Sigmoid colon (tissue), 7 donors: Measurements from ENCODE around the gene PYGB. TPM values are rescaled to one million over a fixed set of nuclear protein-coding genes. Genes with fewer than 3 reads are reported as not detected.

Source experiments
- DNase-seq: peaks from one replicate; pipeline ENCODE4 v3.0.0-alpha.2; 2019
- H3K27ac ChIP-seq, 4 donors: fragments of 200-600 bp; sonication (generic); one replicate each; pipeline ENCODE4 v1.5.1; 2016 to 2019; ENCODE audit warnings: mild to moderate bottlenecking in 1 of 4
- H3K27me3 ChIP-seq, 3 donors: fragments of 200-600 bp; sonication (generic); one replicate each; pipeline ENCODE4 v1.5.1; 2019; ENCODE audit warnings: mild to moderate bottlenecking in 1 of 3
- H3K36me3 ChIP-seq, 4 donors: fragments of 200-600 bp; sonication (generic); one replicate each; pipeline ENCODE4 v1.5.1; 2016 to 2019
- H3K4me1 ChIP-seq, 4 donors: fragments of 200-600 bp; sonication (generic); one replicate each; pipeline ENCODE4 v1.5.1; 2017 to 2019
- H3K4me3 ChIP-seq, 4 donors: fragments of 200-600 bp; sonication (generic); one replicate each; pipeline ENCODE4 v1.5.1; 2017 to 2019; ENCODE audit warnings: mild to moderate bottlenecking in 2 of 4, moderate library complexity in 1 of 4
- H3K9me3 ChIP-seq, 4 donors: fragments of 200-600 bp in 3 of 4; sonication (generic) in 3 of 4; one replicate each; pipeline versions ENCODE4 v1.5.1 to v1.6.1; 2013 to 2019
- CTCF ChIP-seq, 4 experiments: fragments of 450-650 bp in 3 of 4; fragments of 200-600 bp in 1 of 4; IDR thresholded peaks; one replicate each; pipeline ENCODE4 v1.5.1; 2016 to 2019; ENCODE audit warnings: antibody characterized with exemption in 4 of 4, mild to moderate bottlenecking in 3 of 4, moderate library complexity in 2 of 4
- EP300 ChIP-seq, 4 donors: sonication (generic); formaldehyde crosslinking; IDR thresholded peaks; one replicate each; pipeline ENCODE4 v1.6.1; 2017; ENCODE audit warnings: antibody characterized with exemption in 4 of 4
- POLR2A ChIP-seq, 2 donors: fragments of 450-650 bp; IDR thresholded peaks; one replicate each; pipeline ENCODE4 v1.6.1; 2016; ENCODE audit warnings: antibody characterized with exemption in 2 of 2, mild to moderate bottlenecking in 2 of 2, moderate library complexity in 2 of 2
- POLR2AphosphoS5 ChIP-seq, 4 donors: sonication (generic); formaldehyde crosslinking; IDR thresholded peaks; one replicate each; pipeline ENCODE4 v1.6.1; 2017; ENCODE audit warnings: antibody characterized with exemption in 4 of 4
- WGBS, 2 donors: extraction: QIAGEN DNeasy Blood & Tissue Kit; methylation state at CpG; one replicate each; pipeline ENCODE4 v1.1.7; 2013; 5-methylcytosine and 5-hydroxymethylcytosine counted together
- intact Hi-C: fragments of 100-400 bp; cut with DNase I; formaldehyde crosslinking; loops from one replicate; pipeline ENCODE4 v1.15.1; 2023
- polyA plus RNA-seq, 3 donors: library from polyadenylated mRNA; stranded (reverse); fragments of 200-250 nt; gene quantifications; one replicate each; pipeline ENCODE4 v1.2.3, GENCODE V29; 2013
- total RNA-seq, 4 donors: library from RNA; depleted of rRNA; stranded (reverse); fragments of >200 nt; gene quantifications; one replicate each; pipeline ENCODE4 v1.1.0, GENCODE V29; 2016
- donor health status: healthy with polysubstance abuse.
- donor health status: Bipolar disorder and iron deficiency.
- donor health status: healthy.

Gene PYGB
- total and polyA plus RNA-seq, 7 donors, result 45.6 to 317 (median 198) TPM

DNA sequence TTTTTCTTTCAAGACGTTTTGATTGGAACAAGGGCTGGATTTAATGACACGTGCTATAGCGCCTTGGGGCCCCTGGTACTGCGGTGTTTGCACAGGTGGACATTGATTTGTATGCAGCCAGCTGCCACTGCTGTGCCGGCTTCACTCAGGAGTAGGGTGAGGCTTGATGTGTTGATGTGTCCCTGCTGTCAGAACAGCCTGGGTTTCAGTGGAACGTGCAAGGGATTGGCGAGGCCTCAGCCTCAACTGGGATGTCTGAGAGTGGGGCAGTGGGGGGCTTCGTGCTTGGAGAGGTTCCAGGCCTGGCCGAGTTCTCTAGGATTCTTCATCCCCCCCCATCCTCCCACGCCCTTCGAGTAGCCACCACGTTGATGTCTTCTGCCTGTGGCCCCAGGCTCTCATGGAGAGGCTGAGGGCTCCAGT is 23.0 kb downstream of the PYGB start:
- intact Hi-C loops, result no loop called here
- 48 to 79% methylated on average over 12 of the region's 12 CpGs for WGBS, 2 donors
- no peak for TF ChIP-seq POLR2A (IDR thresholded peaks at IDR 0.05)
- TF ChIP-seq POLR2AphosphoS5 (IDR thresholded peaks at IDR 0.05), result no peak
- no peak for TF ChIP-seq CTCF (IDR thresholded peaks at IDR 0.05)
- no peak for TF ChIP-seq EP300 (IDR thresholded peaks at IDR 0.05)
- Histone ChIP-seq H3K4me1 (peaks cover 0 to 58% (median 44%) of the 10 kb centered on the region in 4 donors), H3K9me3 (no peaks in the 10 kb centered on the region), H3K36me3 (peaks cover 15 to 69% (median 44%) of the 10 kb centered on the region in 4 donors), H3K27ac (peak overlapping the region; percentile 76 to 88 (median 80)), H3K27me3 (no peaks in the 10 kb centered on the region), H3K4me3 (no peak overlapping the region)
- DNase-seq, result peak; percentile 38

DNA sequence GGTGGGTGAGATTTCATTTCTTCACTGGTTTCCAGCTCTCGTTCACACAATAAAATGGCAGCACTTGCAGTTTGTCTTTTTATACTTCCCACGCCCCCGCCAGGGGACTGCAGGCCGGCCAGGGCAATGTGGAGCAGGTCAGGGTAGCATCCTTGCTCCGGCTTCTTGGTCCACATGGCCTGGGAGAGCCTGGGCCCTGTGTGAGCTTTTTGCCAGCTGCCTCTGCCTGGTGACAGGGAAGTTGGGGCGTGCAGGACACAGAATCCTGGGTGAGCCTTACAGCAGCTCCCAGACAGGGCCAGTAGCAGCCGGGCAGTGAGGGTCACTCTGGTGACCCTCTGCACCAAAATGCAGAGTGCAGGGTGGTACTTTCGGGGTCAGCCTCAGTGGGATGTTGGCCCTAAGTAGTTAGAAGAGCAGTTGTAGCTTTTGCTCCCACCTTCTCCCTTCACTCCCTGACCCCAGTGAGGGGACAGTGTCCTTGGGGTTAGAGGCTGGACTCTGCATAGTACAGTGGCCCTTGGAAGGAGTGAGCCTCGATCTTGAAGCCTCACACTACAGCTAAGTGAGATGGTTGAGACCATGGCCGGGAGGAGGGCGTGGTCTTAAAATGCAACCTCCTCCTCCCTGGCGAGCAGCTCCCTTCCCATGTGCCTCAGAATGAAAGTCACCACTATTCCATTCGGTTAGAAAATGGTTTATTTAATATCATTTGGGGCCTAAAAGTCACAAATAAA is 23.8 kb downstream of the PYGB start:
- intact Hi-C loops, result loop anchor here (2.0 kb wide), 1 partner anchor 21 kb away; no protein-coding TSS in a partner anchor
- H3K4me3 ChIP-seq, result no peak overlapping the region
- no peaks in the 10 kb centered on the region for H3K9me3 ChIP-seq
- H3K27me3 ChIP-seq, result no peaks in the 10 kb centered on the region
- peak; percentile 48 for DNase-seq
- TF ChIP-seq CTCF (IDR thresholded peaks at IDR 0.05), result no peak
- TF ChIP-seq POLR2AphosphoS5 (IDR thresholded peaks at IDR 0.05), result no peak
- no peak for TF ChIP-seq POLR2A (IDR thresholded peaks at IDR 0.05)
- TF ChIP-seq EP300 (IDR thresholded peaks at IDR 0.05), result no peak
- peaks cover 15 to 77% (median 49%) of the 10 kb centered on the region in 4 donors for H3K36me3 ChIP-seq
- 94% methylated on average over 13 of the region's 13 CpGs for WGBS, 2 donors
- peaks cover 0 to 58% (median 44%) of the 10 kb centered on the region in 4 donors for H3K4me1 ChIP-seq
- peak overlapping the region; percentile 76 to 88 (median 80) for H3K27ac ChIP-seq

- H3K9me3 ChIP-seq, result no peaks in the 10 kb centered on the region
- H3K36me3 ChIP-seq, result peaks cover 15 to 85% (median 57%) of the 10 kb centered on the region in 4 donors
- peak; percentile 70 for DNase-seq
- peaks cover 0 to 58% (median 42%) of the 10 kb centered on the region in 4 donors for H3K4me1 ChIP-seq
- H3K27me3 ChIP-seq, result no peaks in the 10 kb centered on the region
- no peak overlapping the region for H3K4me3 ChIP-seq
- peak overlapping the region; percentile 76 to 88 (median 80) for H3K27ac ChIP-seq
- 89 to 93% methylated on average over 19 of the region's 19 CpGs for WGBS, 2 donors
- TF ChIP-seq EP300 (IDR thresholded peaks at IDR 0.05) (no peak), POLR2AphosphoS5 (IDR thresholded peaks at IDR 0.05) (peak in 2 of 4 donors; percentile 25 to 30)
- intact Hi-C loops, result loop anchor here (2.0 kb wide), 1 partner anchor 22 kb away; no protein-coding TSS in a partner anchor
These were observed 24.5 kb downstream of the PYGB start for GRCh38 chr20:25272223-25273000.

GRCh38 chr20:25273046-25273445 is 25.2 kb downstream of the PYGB start:
- Histone ChIP-seq H3K9me3 (no peaks in the 10 kb centered on the region), H3K4me3 (no peak overlapping the region), H3K36me3 (peaks cover 15 to 91% (median 63%) of the 10 kb centered on the region in 4 donors), H3K27ac (peak overlapping the region; percentile 76 to 88 (median 80)), H3K4me1 (peaks cover 0 to 58% (median 41%) of the 10 kb centered on the region in 4 donors), H3K27me3 (no peaks in the 10 kb centered on the region)
- peak; percentile 64 for DNase-seq
- TF ChIP-seq EP300 (IDR thresholded peaks at IDR 0.05) (no peak), CTCF (IDR thresholded peaks at IDR 0.05) (no peak), POLR2AphosphoS5 (IDR thresholded peaks at IDR 0.05) (no peak), POLR2A (IDR thresholded peaks at IDR 0.05) (no peak)
- intact Hi-C loops, result loop anchor here (2.0 kb wide), 1 partner anchor 22 kb away; no protein-coding TSS in a partner anchor
- 95 to 96% methylated on average over 10 of the region's 10 CpGs for WGBS, 2 donors
